ENCODE results near the gene ATP6V1A. TPM values are rescaled to one million over a fixed set of nuclear protein-coding genes. Genes with fewer than 3 reads are reported as not detected.

Gene ATP6V1A
- total and polyA plus RNA-seq, 2 of the 13 experiments (the other 11 are each of a cell fraction or from before 2014, with no cell fraction given), result 23.4 to 95.1 TPM

- TF ChIP-seq GRHL1 (CRISPR knock-in tag; conservative IDR thresholded peaks at IDR 0.05), result no peak
- no peak for TF ChIP-seq MED8 (CRISPR knock-in tag; IDR thresholded peaks at IDR 0.05; ENCODE audit: insufficient replicate concordance)
These were observed 39.0 kb upstream of the ATP6V1A start (continued) for GRCh38 chr3:113707835-113708234.

- no peak overlapping the region for H3K4me3 ChIP-seq (replicated peaks in 1 of 3; ENCODE audit: insufficient read depth in 1 of 3, low read depth in 2 of 3, low read length in 3 of 3)
- peaks cover 13% of the 10 kb centered on the region for H3K4me1 ChIP-seq (ENCODE audit: insufficient read depth, low read length)
- H4K20me1 ChIP-seq (ENCODE audit: insufficient read depth, low read length), result no peaks in the 10 kb centered on the region
- in situ Hi-C loops (cut with HindIII; ENCODE audit: extremely low pct_ligation_motif_present, low pct_unique_long_range_greater_than_20kb) (no loop called here), intact Hi-C loops (cut with micrococcal nuclease; ENCODE audit: unreplicated experiment) (no loop called here)
- no peak overlapping the region for H3K4me2 ChIP-seq (ENCODE audit: low read depth, low read length)
- POLR2A ChIA-PET, result no interaction called here
- DNase-seq (ENCODE audit: low spot score), result no peak
- no peak overlapping the region for H3K9ac ChIP-seq (ENCODE audit: insufficient read depth, low read depth, low read length)
- ATAC-seq, result no peak
- no peaks in the 10 kb centered on the region for H3K9me3 ChIP-seq (ENCODE audit: low read length)
- TF ChIP-seq RARG (CRISPR knock-in tag; IDR thresholded peaks at IDR 0.05; ENCODE audit: low read depth), result no peak
- no peak for TF ChIP-seq ZSCAN22 (CRISPR knock-in tag; IDR thresholded peaks at IDR 0.05)
- no peak for TF ChIP-seq ELK4 (CRISPR knock-in tag; IDR thresholded peaks at IDR 0.05; ENCODE audit: borderline replicate concordance)
- TF ChIP-seq ZFP41 (CRISPR knock-in tag; IDR thresholded peaks at IDR 0.05; ENCODE audit: borderline replicate concordance), result no peak
- TF ChIP-seq ZNF7 (CRISPR knock-in tag; IDR thresholded peaks at IDR 0.05), result no peak
- TF ChIP-seq KLF6 (CRISPR knock-in tag; IDR thresholded peaks at IDR 0.05), result no peak
- TF ChIP-seq MED8 (CRISPR knock-in tag; IDR thresholded peaks at IDR 0.05; ENCODE audit: insufficient replicate concordance), result no peak
- TF ChIP-seq GFI1 (CRISPR knock-in tag; IDR thresholded peaks at IDR 0.05; ENCODE audit: borderline replicate concordance), result no peak
- no peak for TF ChIP-seq SMARCC2 (IDR thresholded peaks at IDR 0.05)
- no peak for TF ChIP-seq BATF2 (CRISPR knock-in tag; IDR thresholded peaks at IDR 0.05)
- TF ChIP-seq ZMAT5 (CRISPR knock-in tag; IDR thresholded peaks at IDR 0.05; ENCODE audit: borderline replicate concordance, low read depth), result no peak
- TF ChIP-seq IRF9 (CRISPR knock-in tag; IDR thresholded peaks at IDR 0.05; ENCODE audit: borderline replicate concordance), result no peak
- no peak for TF ChIP-seq ZBTB42 (CRISPR knock-in tag; IDR thresholded peaks at IDR 0.05)
- no peak for TF ChIP-seq MTF2 (CRISPR knock-in tag; IDR thresholded peaks at IDR 0.05; ENCODE audit: borderline replicate concordance)
- TF ChIP-seq ZNF672 (CRISPR knock-in tag; IDR thresholded peaks at IDR 0.05), result no peak
- H2AFZ ChIP-seq (ENCODE audit: low read length), result no peak overlapping the region
- WGBS (ENCODE audit: low lambda C conversion rate), result 56% methylated on average over 3 of the region's 3 CpGs
- no peaks in the 10 kb centered on the region for H3K36me3 ChIP-seq (replicated peaks in 1 of 2; ENCODE audit: control insufficient read depth in 1 of 2, insufficient read depth in 2 of 2, low read length in 2 of 2)
- H3K27me3 ChIP-seq (ENCODE audit: control insufficient read depth in 1 of 2, insufficient read depth in 2 of 2, low read length in 2 of 2), result no peaks in the 10 kb centered on the region
- no peaks in the 10 kb centered on the region for H3K79me2 ChIP-seq (ENCODE audit: insufficient read depth, low read length)
- BruUV-seq (replicated peaks), result no TSS peak
- no peak for FAIRE-seq
- H3K27ac ChIP-seq (ENCODE audit: extremely low read length, insufficient read depth, low read length), result no peak overlapping the region
- CTCF ChIA-PET (ENCODE audit: low intra/inter-chr PET ratio, low total read pairs), result no interaction called here
These were observed 34.7 kb upstream of the ATP6V1A start for GRCh38 chr3:113712129-113712528.
